HG03469 (cell line): Measurements from ENCODE around the gene RIOK3.

Experiments used
- ATAC-seq: cut with Tn5 transposase; IDR thresholded peaks from one replicate; pipeline ENCODE4 v1.9.1; 2021; ENCODE audit warnings: mild to moderate bottlenecking, moderate library complexity, moderate number of reproducible peaks; ENCODE audit not compliant: unreplicated experiment

RIOK3 gene

GRCh38 chr18:23528580-23529472, 75.7 kb downstream of the RIOK3 start:
- ATAC-seq: no peak

- no peak for ATAC-seq
Observed at GRCh38 chr18:23529604-23530003, 76.5 kb downstream of the RIOK3 start.

- ATAC-seq: no peak
Observed at GRCh38 chr18:23530195-23530594, 77.1 kb downstream of the RIOK3 start.

- no peak for ATAC-seq
Observed at GRCh38 chr18:23531912-23532311, 78.8 kb downstream of the RIOK3 start.
